HG03139 (cell line): ENCODE data around the gene ITLN2.
"Not testable (repeated sequence)": the region's sequence is repeated elsewhere in the genome, so short reads cannot be mapped to it uniquely, and the experiment has no call there.

Source experiments
- ATAC-seq: cut with Tn5 transposase; IDR thresholded peaks from one replicate; pipeline ENCODE4 v1.9.1; 2021; ENCODE audit not compliant: unreplicated experiment

The ITLN2 gene

DNA sequence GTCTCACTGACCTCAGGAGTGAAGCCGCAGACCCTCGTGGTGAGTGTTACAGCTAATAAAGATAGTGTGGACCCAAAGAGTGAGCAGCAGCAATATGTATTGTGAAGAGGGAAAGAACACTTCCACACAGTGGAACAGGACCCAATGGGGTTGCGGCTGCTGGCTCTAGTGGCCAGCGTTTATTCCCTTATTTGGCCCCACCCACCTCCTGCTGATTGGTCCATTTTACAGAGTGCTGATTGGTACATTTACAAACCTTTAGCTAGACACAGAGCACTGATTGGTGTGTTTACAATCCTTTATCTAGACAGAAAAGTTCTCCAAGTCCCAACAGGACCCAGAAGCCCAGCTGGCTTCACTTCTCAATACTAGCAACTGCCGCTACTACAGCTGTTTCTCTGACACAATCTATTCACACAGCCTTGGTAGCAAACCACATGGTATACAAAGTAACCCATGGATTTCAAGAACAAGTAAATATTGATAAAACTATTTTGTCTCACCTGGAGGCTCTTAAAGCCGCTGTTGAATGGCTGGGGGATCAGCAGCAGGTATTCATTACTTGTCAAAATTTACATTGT, 44.3 kb downstream of the ITLN2 start:
- no peak for ATAC-seq

DNA sequence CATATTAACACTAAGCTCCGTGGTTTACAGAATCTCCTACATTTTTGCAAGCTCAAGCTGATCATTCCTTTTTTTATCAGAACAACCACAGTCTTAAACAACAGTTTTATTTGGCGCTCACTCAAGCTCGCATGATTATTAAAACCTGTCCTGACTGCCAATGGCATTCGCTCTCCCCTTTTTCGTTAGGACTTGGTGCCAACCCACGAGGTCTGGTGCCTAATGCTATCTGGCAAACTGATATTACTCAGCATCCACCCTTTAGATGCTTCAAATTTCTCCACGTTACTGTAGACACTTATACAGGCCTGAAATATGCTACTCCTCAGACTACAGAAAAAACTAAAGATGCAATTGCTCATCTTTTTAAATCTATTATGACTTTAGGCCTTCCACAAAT, 46.6 kb downstream of the ITLN2 start:
- no peak for ATAC-seq

DNA sequence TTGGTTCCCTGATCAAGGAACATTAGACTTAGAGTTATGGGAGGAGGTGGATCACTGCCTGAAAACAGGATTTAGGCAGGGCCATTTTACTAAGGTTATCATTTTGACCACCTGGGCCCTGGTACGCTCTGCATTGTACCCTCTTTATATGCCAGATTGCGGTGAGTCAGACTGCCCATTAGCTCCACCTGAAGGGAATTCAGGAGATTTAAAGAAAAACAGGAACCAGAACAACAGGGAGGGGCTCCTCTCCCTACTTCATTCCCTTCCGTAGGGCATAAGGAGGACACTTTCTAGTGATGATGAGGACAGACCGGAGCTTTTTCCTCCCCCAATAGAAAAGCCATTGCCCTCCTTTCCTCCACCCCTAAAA, 49.0 kb downstream of the ITLN2 start:
- no peak for ATAC-seq

DNA sequence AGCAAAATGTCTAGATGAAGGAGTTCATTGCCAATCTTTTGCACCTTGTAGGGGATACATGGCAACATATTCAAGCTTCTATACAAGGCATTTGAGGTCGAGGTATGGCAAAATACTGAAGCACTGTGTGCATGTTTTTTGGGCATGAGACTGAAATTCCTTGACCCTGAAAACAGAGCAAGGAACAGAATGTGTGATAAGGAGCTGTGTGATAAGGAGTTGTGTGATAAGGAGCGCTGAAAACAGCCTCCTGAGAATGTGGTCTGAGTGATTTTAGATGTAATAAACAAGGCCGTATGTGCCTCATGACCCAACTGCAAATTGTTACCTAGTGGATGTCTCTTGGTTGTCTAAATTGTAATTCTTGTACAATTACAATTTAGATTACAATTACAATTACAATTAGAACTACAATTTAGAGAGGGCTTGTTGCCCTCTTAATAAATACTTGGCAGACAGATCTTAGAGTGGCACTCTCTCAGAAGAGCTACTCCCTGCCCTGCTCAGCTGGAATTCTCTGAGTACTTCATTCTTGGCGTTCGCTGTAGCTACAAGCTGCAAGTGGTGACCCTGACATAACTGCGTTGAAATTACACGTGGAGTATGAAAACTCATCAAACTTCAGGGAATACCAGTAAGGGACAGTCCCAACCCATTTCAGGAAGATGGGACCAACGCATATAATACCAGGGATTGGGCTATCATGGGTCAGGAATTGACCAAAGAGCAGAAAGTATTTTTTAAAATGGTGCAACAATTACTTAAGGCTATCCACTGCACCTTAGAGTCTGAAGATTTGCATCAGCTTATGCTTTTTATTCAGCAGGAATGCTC, 49.6 kb downstream of the ITLN2 start:
- no peak for ATAC-seq

DNA sequence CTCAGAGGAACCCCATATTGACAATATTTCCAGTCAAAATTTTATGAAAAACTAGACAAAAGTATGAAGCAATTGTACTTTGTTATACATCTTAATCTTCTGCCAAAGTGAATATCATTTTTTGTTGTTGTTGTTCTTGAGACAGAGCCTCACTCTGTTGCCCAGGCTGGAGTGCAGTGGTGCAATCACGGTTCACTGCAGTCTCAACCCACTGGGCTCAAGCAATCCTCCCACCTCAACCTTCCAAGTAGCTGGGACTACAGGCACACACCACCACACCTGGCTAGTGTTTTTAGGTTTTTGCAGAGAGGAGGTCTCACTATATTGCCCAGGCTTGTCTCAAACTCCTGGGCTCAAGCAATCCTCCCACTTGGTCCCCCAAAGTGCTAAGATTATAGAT, 52.4 kb downstream of the ITLN2 start:
- ATAC-seq: not testable (repeated sequence)

DNA sequence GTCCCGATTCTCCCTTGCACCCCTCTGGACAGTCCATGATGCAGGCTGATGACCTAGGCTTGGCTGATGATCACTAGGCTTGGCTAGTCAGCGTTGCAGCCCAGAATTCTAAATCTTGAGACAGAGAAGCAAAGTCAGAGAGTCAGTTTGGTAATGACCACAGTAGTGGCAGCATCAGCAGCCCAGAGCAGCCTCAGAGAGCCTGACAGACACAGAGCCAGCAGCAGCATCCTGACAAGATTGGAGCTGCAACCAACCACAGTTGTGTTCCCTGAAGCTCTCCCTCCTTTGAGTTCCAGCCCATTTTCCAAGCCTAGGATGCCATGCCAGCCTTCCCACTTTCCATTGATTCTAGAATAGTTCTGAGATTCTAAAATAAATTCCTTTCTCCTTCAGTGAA, 52.8 kb downstream of the ITLN2 start:
- ATAC-seq: no peak

DNA sequence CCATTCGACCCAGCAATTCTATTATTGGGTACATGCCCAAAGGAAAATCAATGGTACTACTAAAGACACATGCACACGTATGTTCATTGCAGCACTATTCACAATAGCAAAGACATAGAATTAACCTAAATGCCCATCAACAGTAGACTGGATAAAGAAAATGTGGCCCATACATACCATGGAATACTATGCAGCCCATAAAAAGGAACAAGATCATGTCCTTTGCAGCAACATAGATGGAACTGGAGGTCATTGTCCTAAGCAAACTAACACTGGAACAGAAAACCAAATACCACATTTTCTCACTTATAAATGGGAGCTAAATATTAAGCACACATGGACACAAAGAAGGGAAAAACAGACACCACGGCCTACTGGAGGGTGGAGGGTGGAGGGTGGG, 53.9 kb downstream of the ITLN2 start:
- not testable (repeated sequence) for ATAC-seq
